IMR-90 (cell line): Measurements from ENCODE around the gene CD5L. TPM values are rescaled to one million over a fixed set of nuclear protein-coding genes. Genes with fewer than 3 reads are reported as not detected.

ENCODE experiments used
- ATAC-seq: fragments of 200-7000 bp; cut with Tn5 transposase; 2 replicates; pipeline ENCODE4 v1.9.1; 2020; ENCODE audit warnings: low read depth, mild to moderate bottlenecking, moderate library complexity
- BruUV-seq: library from RNA; stranded (reverse); fragments of 400-500 nt; replicated peaks from 2 replicates; lab custom pipeline; 2021; lab: Mats Ljungman, UMichigan
- CTCF ChIA-PET: fragments of 300-600 bp; formaldehyde crosslinking; extraction: SDS; loops from one replicate; lab custom pipeline; 2021; ENCODE audit warnings: antibody characterized with exemption; lab: Yijun Ruan, JAX
- POLR2A ChIA-PET: fragments of 300-600 bp; sonication (Branson Sonifier 250); formaldehyde crosslinking; loops from one replicate; lab custom pipeline; 2022; ENCODE audit warnings: antibody characterized with exemption; ENCODE audit not compliant: unreplicated experiment; lab: Charles Lee
- DNase-seq: peaks from one replicate; pipeline ENCODE4 v3.0.0; 2013
- H2AFZ ChIP-seq: replicated peaks from 2 replicates; pipeline ENCODE3; 2013; ENCODE audit warnings: low read length, mild to moderate bottlenecking; ENCODE audit not compliant: poor library complexity
- H2AK5ac ChIP-seq: 2 replicates; pipeline ENCODE4 v1.6.1; 2013; ENCODE audit warnings: low read depth, low read length, inconsistent platforms
- H2AK9ac ChIP-seq: replicated peaks from 2 replicates; pipeline ENCODE3; 2013; ENCODE audit warnings: mild to moderate bottlenecking, low read depth, low read length, moderate library complexity; ENCODE audit not compliant: poor library complexity
- H2BK120ac ChIP-seq: 2 replicates; pipeline ENCODE4 v1.6.1; 2013; ENCODE audit warnings: low read depth, low read length, inconsistent platforms
- H2BK15ac ChIP-seq: 3 replicates; pipeline ENCODE4 v1.6.1; 2013; ENCODE audit warnings: low read depth, low read length, inconsistent platforms
- H2BK20ac ChIP-seq: 2 replicates; pipeline ENCODE4 v1.6.1; 2013; ENCODE audit warnings: low read depth, mild to moderate bottlenecking, inconsistent platforms, low read length, moderate library complexity
- H2BK5ac ChIP-seq: 2 replicates; pipeline ENCODE4 v1.6.1; 2013; ENCODE audit warnings: mild to moderate bottlenecking, low read depth, low read length, inconsistent platforms; ENCODE audit not compliant: poor library complexity, severe bottlenecking
- H3K14ac ChIP-seq: replicated peaks from 2 replicates; pipeline ENCODE4 v1.6.1; 2013; ENCODE audit warnings: low read depth, low read length, inconsistent platforms
- H3K18ac ChIP-seq: 2 replicates; pipeline ENCODE4 v1.6.1; 2013; ENCODE audit warnings: low read depth, low read length, control low read depth
- H3K23ac ChIP-seq: 2 replicates; pipeline ENCODE4 v1.6.1; 2013; ENCODE audit warnings: low read depth, low read length, inconsistent platforms
- H3K27ac ChIP-seq: 2 replicates; pipeline ENCODE4 v1.5.1; 2013; ENCODE audit warnings: mild to moderate bottlenecking, control low read depth, low read length; ENCODE audit not compliant: insufficient read depth
- H3K27me3 ChIP-seq: 2 replicates; pipeline ENCODE4 v1.6.1; 2013; ENCODE audit warnings: low read length; ENCODE audit not compliant: control insufficient read depth, insufficient read depth
- H3K36me3 ChIP-seq: 2 replicates; pipeline ENCODE4 v1.6.1; 2013; ENCODE audit warnings: low read length, mixed read lengths; ENCODE audit not compliant: control insufficient read depth, insufficient read depth
- H3K4ac ChIP-seq: 2 replicates; pipeline ENCODE4 v1.6.1; 2013; ENCODE audit warnings: low read depth, low read length, inconsistent platforms
- H3K4me1 ChIP-seq: 2 replicates; pipeline ENCODE4 v1.6.1; 2013; ENCODE audit warnings: low read length, mixed read lengths; ENCODE audit not compliant: control insufficient read depth, insufficient read depth
- H3K4me2 ChIP-seq: 2 replicates; pipeline ENCODE4 v1.6.1; 2013; ENCODE audit warnings: low read depth, mild to moderate bottlenecking, control low read depth, low read length, moderate library complexity
- H3K4me3 ChIP-seq: 2 replicates; pipeline ENCODE4 v1.5.1; 2013; ENCODE audit warnings: low read depth, mild to moderate bottlenecking, control low read depth, low read length, moderate library complexity; ENCODE audit not compliant: insufficient read depth
- H3K56ac ChIP-seq: 2 replicates; pipeline ENCODE4 v1.6.1; 2013; ENCODE audit warnings: low read length, inconsistent platforms; ENCODE audit not compliant: insufficient read depth; ENCODE audit errors: extremely low read depth
- H3K79me1 ChIP-seq, 2 experiments: 2 replicates each; pipeline ENCODE4 v1.6.1; 2013; ENCODE audit warnings: low read length in 2 of 2, inconsistent platforms in 1 of 2, low read depth in 1 of 2
- H3K9ac ChIP-seq: 2 replicates; pipeline ENCODE4 v1.6.1; 2013; ENCODE audit warnings: low read depth, low read length, control low read depth
- H3K9me1 ChIP-seq: 2 replicates; pipeline ENCODE4 v1.6.1; 2013; ENCODE audit warnings: low read length, inconsistent platforms; ENCODE audit not compliant: insufficient read depth
- H3K9me3 ChIP-seq: 2 replicates; pipeline ENCODE4 v1.6.1; 2013; ENCODE audit warnings: low read length; ENCODE audit not compliant: control insufficient read depth, insufficient read depth
- H4K20me1 ChIP-seq: 2 replicates; pipeline ENCODE4 v1.6.1; 2013; ENCODE audit warnings: low read length, inconsistent platforms; ENCODE audit not compliant: insufficient read depth
- H4K5ac ChIP-seq: 2 replicates; pipeline ENCODE4 v1.6.1; 2013; ENCODE audit warnings: mild to moderate bottlenecking, low read depth, low read length, control low read depth
- H4K8ac ChIP-seq, 2 experiments: 2 replicates each; pipeline ENCODE4 v1.6.1; 2013; ENCODE audit warnings: low read depth in 2 of 2, low read length in 2 of 2, control low read depth in 1 of 2, inconsistent platforms in 1 of 2
- H4K91ac ChIP-seq: 2 replicates; pipeline ENCODE4 v1.6.1; 2013; ENCODE audit warnings: low read depth, low read length, inconsistent platforms; ENCODE audit not compliant: insufficient read depth
- BHLHE40 ChIP-seq: fragments of 150-350 bp; IDR thresholded peaks from 2 replicates; pipeline ENCODE4 v1.6.1; 2016; ENCODE audit warnings: mild to moderate bottlenecking, low read depth, low read length
- CEBPB ChIP-seq: IDR thresholded peaks from 2 replicates; pipeline ENCODE4 v1.6.1; 2012; ENCODE audit warnings: low read depth, low read length, improper control_type of control experiment
- CHD1 ChIP-seq: IDR thresholded peaks from 2 replicates; pipeline ENCODE4 v1.6.1; 2012; ENCODE audit warnings: low read depth, low read length, improper control_type of control experiment
- MAFK ChIP-seq: IDR thresholded peaks from 2 replicates; pipeline ENCODE4 v1.6.1; 2012; ENCODE audit warnings: low read depth, low read length, improper control_type of control experiment
- MXI1 ChIP-seq: IDR thresholded peaks from 2 replicates; pipeline ENCODE4 v1.6.1; 2012; ENCODE audit warnings: low read depth, mild to moderate bottlenecking, low read length, moderate library complexity, borderline replicate concordance
- NFE2L2 ChIP-seq: fragments of 150-350 bp; IDR thresholded peaks from 2 replicates; pipeline ENCODE4 v1.6.1; 2016; ENCODE audit warnings: low read depth, mild to moderate bottlenecking, low read length
- POLR2A ChIP-seq: IDR thresholded peaks from 2 replicates; pipeline ENCODE4 v1.6.1; 2012; ENCODE audit warnings: mild to moderate bottlenecking, low read depth, low read length
- RAD21 ChIP-seq: IDR thresholded peaks from 2 replicates; pipeline ENCODE4 v1.6.1; 2012; ENCODE audit warnings: low read length, improper control_type of control experiment
- RCOR1 ChIP-seq: IDR thresholded peaks from 2 replicates; pipeline ENCODE4 v1.6.1; 2012; ENCODE audit warnings: mild to moderate bottlenecking, low read length, improper control_type of control experiment; ENCODE audit not compliant: insufficient replicate concordance
- RFX5 ChIP-seq: IDR thresholded peaks from 2 replicates; pipeline ENCODE4 v1.8.0; 2012; ENCODE audit warnings: low read depth, mild to moderate bottlenecking, low read length, moderate library complexity
- SMC3 ChIP-seq: fragments of 150-350 bp; IDR thresholded peaks from 2 replicates; pipeline ENCODE4 v1.6.1; 2016; ENCODE audit warnings: low read depth, mild to moderate bottlenecking, antibody characterized with exemption, low read length, moderate library complexity
- WGBS, 2 experiments: methylation state at CpG; one replicate each; pipeline versions ENCODE4 v1.1.5 to v1.1.7; 2013; ENCODE audit warnings: missing lambda C conversion rate in 2 of 2; ENCODE audit not compliant: insufficient read length in 1 of 2; ENCODE audit errors: extremely low coverage in 2 of 2; 5-methylcytosine and 5-hydroxymethylcytosine counted together
- dilution Hi-C: fragments of 300-500 bp; cut with HindIII; formaldehyde crosslinking; loops from one replicate; pipeline ENCODE4 v1.14.3; 2018; ENCODE audit warnings: low sequenced_read_pairs; ENCODE audit not compliant: unreplicated experiment
- in situ Hi-C: fragments of 300-500 bp; cut with MboI; formaldehyde crosslinking; loops from 3 replicates; pipeline ENCODE4 v1.14.3; 2019; ENCODE audit warnings: low sequenced_read_pairs, inconsistent platforms, mixed read lengths
- intact Hi-C: fragments of 100-400 bp; cut with micrococcal nuclease; formaldehyde crosslinking; loops from 2 replicates; pipeline ENCODE4 v1.10.0; 2022
- polyA plus RNA-seq, 3 experiments: library from polyadenylated mRNA; depleted of rRNA; stranded (reverse); fragments of >200 nt; gene quantifications; 2 replicates each; pipeline ENCODE4 v1.2.3, GENCODE V29; 2012; ENCODE audit warnings: low replicate concordance in 1 of 3
- total RNA-seq: library from RNA; depleted of rRNA; stranded (reverse); fragments of >200 nt; gene quantifications from 2 replicates; pipeline ENCODE4 v1.2.3, GENCODE V29; 2012
- TF ChIP-seq, protein P1 (sequence below): fragments of 150-350 bp; IDR thresholded peaks from 2 replicates; pipeline ENCODE4 v1.6.1; 2016; ENCODE audit warnings: low read depth, mild to moderate bottlenecking, low read length, moderate library complexity, borderline replicate concordance
- TF ChIP-seq, protein P2 (sequence below): fragments of 150-350 bp; IDR thresholded peaks from 2 replicates; pipeline ENCODE4 v1.6.1; 2017; ENCODE audit warnings: mild to moderate bottlenecking, antibody characterized with exemption, low read length, low read depth
- TF ChIP-seq, protein P3 (sequence below): conservative IDR thresholded peaks from 2 replicates; pipeline ENCODE4 v1.5.1; 2012; ENCODE audit warnings: mild to moderate bottlenecking, low read depth, low read length, improper control_type of control experiment

CD5L gene
- total and polyA plus RNA-seq, 2 of the 4 experiments (the other 2 are of a cell fraction): not detected

DNA sequence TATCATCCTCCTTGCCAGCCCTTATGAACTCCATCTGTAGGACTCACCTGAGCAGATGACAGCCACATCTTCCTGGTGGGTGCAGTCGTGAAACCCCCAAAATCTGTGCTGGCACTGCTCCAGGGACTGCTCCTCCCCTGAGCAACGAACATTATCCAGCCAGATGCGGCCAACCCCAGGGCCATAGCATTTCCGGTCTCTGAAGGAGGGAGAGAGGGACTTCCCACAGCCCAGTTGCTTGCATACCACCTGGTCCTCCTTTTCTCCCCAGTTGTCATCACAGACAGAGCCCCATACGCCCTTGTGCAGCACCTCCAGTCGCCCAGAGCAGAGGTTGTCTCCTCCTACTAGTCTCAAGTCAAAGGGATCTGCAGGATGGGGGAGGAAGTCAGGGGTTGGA, 8.5 kb downstream of the CD5L start:
- in situ Hi-C loops: no loop called here

More for the DNA sequence above, 8.5 kb downstream of the CD5L start:
- no peak overlapping the region for H2BK20ac ChIP-seq
- H4K8ac ChIP-seq: no peak overlapping the region
- no peak overlapping the region for H3K4me3 ChIP-seq
- no peak overlapping the region for H2BK5ac ChIP-seq
- CTCF ChIA-PET: no interaction called here
- no peak overlapping the region for H3K4ac ChIP-seq
- H3K56ac ChIP-seq: no peak overlapping the region
- H2BK15ac ChIP-seq: no peak overlapping the region
- H4K20me1 ChIP-seq: no peaks in the 10 kb centered on the region
- no peak overlapping the region for H3K18ac ChIP-seq
- no peaks in the 10 kb centered on the region for H3K27me3 ChIP-seq
- no peak overlapping the region for H2AFZ ChIP-seq
- intact Hi-C loops: no loop called here
- H2BK120ac ChIP-seq: no peak overlapping the region
- H3K23ac ChIP-seq: no peak overlapping the region
- dilution Hi-C loops: no loop called here
- H3K27ac ChIP-seq: no peak overlapping the region
- H3K36me3 ChIP-seq: no peaks in the 10 kb centered on the region
- H3K9me3 ChIP-seq: no peaks in the 10 kb centered on the region
- POLR2A ChIA-PET: no interaction called here
- DNase-seq (no peak), ATAC-seq (no peak)
- no peak overlapping the region for H3K9ac ChIP-seq
- no peaks in the 10 kb centered on the region for H3K79me1 ChIP-seq
- 20% methylated on average over 1 of the region's 6 CpGs; no CpG with 5 or more reads in 1 of the 2 experiments for WGBS, 2 experiments
- no TSS peak for BruUV-seq
- H2AK5ac ChIP-seq: no peak overlapping the region
- no peak overlapping the region for H4K91ac ChIP-seq
- no peak overlapping the region for H3K14ac ChIP-seq
- no peak for TF ChIP-seq SMC3
- no peak for TF ChIP-seq RFX5
- TF ChIP-seq RCOR1: no peak
- no peak for TF ChIP-seq CEBPB
- TF ChIP-seq MAFK: no peak
- TF ChIP-seq, protein P1, sequence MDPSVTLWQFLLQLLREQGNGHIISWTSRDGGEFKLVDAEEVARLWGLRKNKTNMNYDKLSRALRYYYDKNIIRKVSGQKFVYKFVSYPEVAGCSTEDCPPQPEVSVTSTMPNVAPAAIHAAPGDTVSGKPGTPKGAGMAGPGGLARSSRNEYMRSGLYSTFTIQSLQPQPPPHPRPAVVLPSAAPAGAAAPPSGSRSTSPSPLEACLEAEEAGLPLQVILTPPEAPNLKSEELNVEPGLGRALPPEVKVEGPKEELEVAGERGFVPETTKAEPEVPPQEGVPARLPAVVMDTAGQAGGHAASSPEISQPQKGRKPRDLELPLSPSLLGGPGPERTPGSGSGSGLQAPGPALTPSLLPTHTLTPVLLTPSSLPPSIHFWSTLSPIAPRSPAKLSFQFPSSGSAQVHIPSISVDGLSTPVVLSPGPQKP: no peak
- TF ChIP-seq NFE2L2: no peak
- TF ChIP-seq, protein P2, sequence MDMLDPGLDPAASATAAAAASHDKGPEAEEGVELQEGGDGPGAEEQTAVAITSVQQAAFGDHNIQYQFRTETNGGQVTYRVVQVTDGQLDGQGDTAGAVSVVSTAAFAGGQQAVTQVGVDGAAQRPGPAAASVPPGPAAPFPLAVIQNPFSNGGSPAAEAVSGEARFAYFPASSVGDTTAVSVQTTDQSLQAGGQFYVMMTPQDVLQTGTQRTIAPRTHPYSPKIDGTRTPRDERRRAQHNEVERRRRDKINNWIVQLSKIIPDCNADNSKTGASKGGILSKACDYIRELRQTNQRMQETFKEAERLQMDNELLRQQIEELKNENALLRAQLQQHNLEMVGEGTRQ: no peak
- TF ChIP-seq MXI1: no peak
- TF ChIP-seq CHD1: no peak
- no peak for TF ChIP-seq BHLHE40
- TF ChIP-seq POLR2A: no peak
- TF ChIP-seq RAD21: no peak
- TF ChIP-seq, protein P3, sequence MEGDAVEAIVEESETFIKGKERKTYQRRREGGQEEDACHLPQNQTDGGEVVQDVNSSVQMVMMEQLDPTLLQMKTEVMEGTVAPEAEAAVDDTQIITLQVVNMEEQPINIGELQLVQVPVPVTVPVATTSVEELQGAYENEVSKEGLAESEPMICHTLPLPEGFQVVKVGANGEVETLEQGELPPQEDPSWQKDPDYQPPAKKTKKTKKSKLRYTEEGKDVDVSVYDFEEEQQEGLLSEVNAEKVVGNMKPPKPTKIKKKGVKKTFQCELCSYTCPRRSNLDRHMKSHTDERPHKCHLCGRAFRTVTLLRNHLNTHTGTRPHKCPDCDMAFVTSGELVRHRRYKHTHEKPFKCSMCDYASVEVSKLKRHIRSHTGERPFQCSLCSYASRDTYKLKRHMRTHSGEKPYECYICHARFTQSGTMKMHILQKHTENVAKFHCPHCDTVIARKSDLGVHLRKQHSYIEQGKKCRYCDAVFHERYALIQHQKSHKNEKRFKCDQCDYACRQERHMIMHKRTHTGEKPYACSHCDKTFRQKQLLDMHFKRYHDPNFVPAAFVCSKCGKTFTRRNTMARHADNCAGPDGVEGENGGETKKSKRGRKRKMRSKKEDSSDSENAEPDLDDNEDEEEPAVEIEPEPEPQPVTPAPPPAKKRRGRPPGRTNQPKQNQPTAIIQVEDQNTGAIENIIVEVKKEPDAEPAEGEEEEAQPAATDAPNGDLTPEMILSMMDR: no peak
- H3K9me1 ChIP-seq: no peaks in the 10 kb centered on the region
- no peak overlapping the region for H2AK9ac ChIP-seq
- no peak overlapping the region for H3K4me2 ChIP-seq
- H3K4me1 ChIP-seq: no peaks in the 10 kb centered on the region
- H4K5ac ChIP-seq: no peak overlapping the region
